Nephron progenitor cell (in vitro differentiated cells): ENCODE measurements around the gene EMILIN2.

Experiments
- DNase-seq: peaks from one replicate; pipeline ENCODE4 v3.0.0; 2021
- H3K27ac Mint-ChIP-seq: 2 replicates; pipeline ENCODE4 v1.8.0; 2021; ENCODE audit warnings: mild to moderate bottlenecking, moderate library complexity, mixed read lengths
- H3K27me3 Mint-ChIP-seq: 2 replicates; pipeline ENCODE4 v1.8.0; 2021; ENCODE audit warnings: mild to moderate bottlenecking, low read depth, mixed read lengths; ENCODE audit not compliant: poor library complexity
- H3K36me3 Mint-ChIP-seq: 2 replicates; pipeline ENCODE4 v1.8.0; 2021; ENCODE audit warnings: low read depth, mixed read lengths
- H3K4me1 Mint-ChIP-seq: 2 replicates; pipeline ENCODE4 v1.8.0; 2021; ENCODE audit warnings: mixed read lengths
- H3K4me3 Mint-ChIP-seq: 2 replicates; pipeline ENCODE4 v1.8.0; 2021; ENCODE audit warnings: mild to moderate bottlenecking, moderate library complexity, mixed read lengths
- H3K9me3 Mint-ChIP-seq: 2 replicates; pipeline ENCODE4 v1.8.0; 2021; ENCODE audit warnings: mild to moderate bottlenecking, moderate library complexity, mixed read lengths
- CTCF ChIP-seq: fragments of 200-600 bp; sonication (generic); IDR thresholded peaks from 2 replicates; pipeline ENCODE4 v1.5.0; 2021; ENCODE audit warnings: antibody characterized with exemption

The EMILIN2 gene

GRCh38 chr18:2893056-2893455 is 46.2 kb downstream of the EMILIN2 start:
- no peak for DNase-seq
- H3K27ac Mint-ChIP-seq: peak overlapping the region; percentile 76
- H3K4me1 Mint-ChIP-seq: peaks cover 56% of the 10 kb centered on the region
- peaks cover 7% of the 10 kb centered on the region for H3K27me3 Mint-ChIP-seq
- H3K36me3 Mint-ChIP-seq: peaks cover 35% of the 10 kb centered on the region
- no peak overlapping the region for H3K4me3 Mint-ChIP-seq
- H3K9me3 Mint-ChIP-seq: peaks cover 18% of the 10 kb centered on the region
- TF ChIP-seq CTCF: no peak

- H3K9me3 Mint-ChIP-seq: peaks cover 15% of the 10 kb centered on the region
- no peak for TF ChIP-seq CTCF
- H3K27ac Mint-ChIP-seq: peak overlapping the region; percentile 82
- peaks cover 7% of the 10 kb centered on the region for H3K27me3 Mint-ChIP-seq
- no peak overlapping the region for H3K4me3 Mint-ChIP-seq
- peaks cover 31% of the 10 kb centered on the region for H3K36me3 Mint-ChIP-seq
- no peak for DNase-seq
- peaks cover 63% of the 10 kb centered on the region for H3K4me1 Mint-ChIP-seq
Observed at GRCh38 chr18:2893676-2894075, 46.9 kb downstream of the EMILIN2 start.

GRCh38 chr18:2894131-2894840 is 47.5 kb downstream of the EMILIN2 start:
- Mint-ChIP-seq H3K27me3 (peaks cover 6% of the 10 kb centered on the region), H3K4me1 (peaks cover 67% of the 10 kb centered on the region), H3K9me3 (peaks cover 15% of the 10 kb centered on the region), H3K27ac (peak overlapping the region; percentile 82), H3K4me3 (peak overlapping the region; percentile 27), H3K36me3 (peaks cover 31% of the 10 kb centered on the region)
- no peak for TF ChIP-seq CTCF
- no peak for DNase-seq

- TF ChIP-seq CTCF: no peak
- no peak for DNase-seq
- peaks cover 28% of the 10 kb centered on the region for H3K36me3 Mint-ChIP-seq
- no peak overlapping the region for H3K4me3 Mint-ChIP-seq
- H3K27ac Mint-ChIP-seq: peak overlapping the region; percentile 88
- H3K4me1 Mint-ChIP-seq: peaks cover 67% of the 10 kb centered on the region
- peaks cover 15% of the 10 kb centered on the region for H3K9me3 Mint-ChIP-seq
- peaks cover 3% of the 10 kb centered on the region for H3K27me3 Mint-ChIP-seq
Observed at GRCh38 chr18:2894841-2895370, 48.1 kb downstream of the EMILIN2 start.

GRCh38 chr18:2895391-2895790 is 48.6 kb downstream of the EMILIN2 start:
- DNase-seq: no peak
- no peak overlapping the region for H3K27ac Mint-ChIP-seq
- H3K4me1 Mint-ChIP-seq: peaks cover 67% of the 10 kb centered on the region
- no peak overlapping the region for H3K4me3 Mint-ChIP-seq
- peaks cover 3% of the 10 kb centered on the region for H3K27me3 Mint-ChIP-seq
- H3K36me3 Mint-ChIP-seq: peaks cover 23% of the 10 kb centered on the region
- H3K9me3 Mint-ChIP-seq: peaks cover 15% of the 10 kb centered on the region
- no peak for TF ChIP-seq CTCF

- no peak for DNase-seq
- Mint-ChIP-seq H3K4me1 (peaks cover 53% of the 10 kb centered on the region), H3K9me3 (peaks cover 15% of the 10 kb centered on the region), H3K27ac (no peak overlapping the region), H3K4me3 (no peak overlapping the region), H3K36me3 (peaks cover 7% of the 10 kb centered on the region), H3K27me3 (peaks cover 3% of the 10 kb centered on the region)
- no peak for TF ChIP-seq CTCF
Observed at GRCh38 chr18:2896990-2897389, 50.2 kb downstream of the EMILIN2 start.
